ENCODE results near the gene TJP1.

The TJP1 gene

GRCh38 chr15:29822100-29822683 is at the start of gene TJP1:
TSS of gene TJP1 (minus strand) at chr15:29822468. CDS start at chr15:29822028, 440 bp downstream.
- peak within 1 kb of the TSS; percentile 41 for H3K27ac Mint-ChIP-seq
- H3K4me3 Mint-ChIP-seq: peak within 1 kb of the TSS; percentile 73
- peaks cover 9% of the 10 kb centered on the region for H3K9me3 Mint-ChIP-seq (ENCODE audit: low read depth)
- peaks cover 3% of the 10 kb centered on the region for H3K36me3 Mint-ChIP-seq
- H3K4me1 Mint-ChIP-seq (ENCODE audit: low read depth): peaks cover 31% of the 10 kb centered on the region
- peaks cover 43% of the 10 kb centered on the region for H3K27me3 Mint-ChIP-seq

GRCh38 chr15:29871401-29871800 is 49.1 kb upstream of the TJP1 start:
- no peaks in the 10 kb centered on the region for H3K9me3 Mint-ChIP-seq (ENCODE audit: low read depth)
- H3K27me3 Mint-ChIP-seq: peaks cover 15% of the 10 kb centered on the region
- H3K4me1 Mint-ChIP-seq (ENCODE audit: low read depth): no peaks in the 10 kb centered on the region
- no peaks in the 10 kb centered on the region for H3K36me3 Mint-ChIP-seq
- H3K4me3 Mint-ChIP-seq: no peak overlapping the region
- H3K27ac Mint-ChIP-seq: no peak overlapping the region

GRCh38 chr15:29870495-29871151 is 48.4 kb upstream of the TJP1 start:
- Mint-ChIP-seq H3K4me3 (no peak overlapping the region), H3K4me1 (ENCODE audit: low read depth) (no peaks in the 10 kb centered on the region), H3K36me3 (no peaks in the 10 kb centered on the region), H3K9me3 (ENCODE audit: low read depth) (no peaks in the 10 kb centered on the region), H3K27ac (no peak overlapping the region), H3K27me3 (peaks cover 16% of the 10 kb centered on the region)

GRCh38 chr15:29867241-29868000 is 45.2 kb upstream of the TJP1 start:
- Mint-ChIP-seq H3K9me3 (ENCODE audit: low read depth) (no peaks in the 10 kb centered on the region), H3K4me3 (no peak overlapping the region), H3K27me3 (peaks cover 26% of the 10 kb centered on the region), H3K4me1 (ENCODE audit: low read depth) (no peaks in the 10 kb centered on the region), H3K36me3 (no peaks in the 10 kb centered on the region), H3K27ac (no peak overlapping the region)

- no peak overlapping the region for H3K27ac Mint-ChIP-seq
- H3K9me3 Mint-ChIP-seq (ENCODE audit: low read depth): no peaks in the 10 kb centered on the region
- H3K36me3 Mint-ChIP-seq: no peaks in the 10 kb centered on the region
- no peaks in the 10 kb centered on the region for H3K4me1 Mint-ChIP-seq (ENCODE audit: low read depth)
- H3K4me3 Mint-ChIP-seq: no peak overlapping the region
- H3K27me3 Mint-ChIP-seq: peaks cover 30% of the 10 kb centered on the region
Observed at GRCh38 chr15:29866337-29866736, 44.1 kb upstream of the TJP1 start.

GRCh38 chr15:29864501-29864900 is 42.2 kb upstream of the TJP1 start:
- Mint-ChIP-seq H3K9me3 (ENCODE audit: low read depth) (no peaks in the 10 kb centered on the region), H3K36me3 (no peaks in the 10 kb centered on the region), H3K27me3 (peaks cover 32% of the 10 kb centered on the region), H3K27ac (no peak overlapping the region), H3K4me1 (ENCODE audit: low read depth) (no peaks in the 10 kb centered on the region), H3K4me3 (no peak overlapping the region)

- Mint-ChIP-seq H3K27me3 (peaks cover 26% of the 10 kb centered on the region), H3K9me3 (ENCODE audit: low read depth) (no peaks in the 10 kb centered on the region), H3K4me1 (ENCODE audit: low read depth) (no peaks in the 10 kb centered on the region), H3K27ac (no peak overlapping the region), H3K4me3 (no peak overlapping the region), H3K36me3 (no peaks in the 10 kb centered on the region)
Observed at GRCh38 chr15:29863438-29863837, 41.2 kb upstream of the TJP1 start.

GRCh38 chr15:29862271-29862670 is 40.0 kb upstream of the TJP1 start:
- H3K4me1 Mint-ChIP-seq (ENCODE audit: low read depth): no peaks in the 10 kb centered on the region
- no peak overlapping the region for H3K4me3 Mint-ChIP-seq
- H3K9me3 Mint-ChIP-seq (ENCODE audit: low read depth): no peaks in the 10 kb centered on the region
- H3K36me3 Mint-ChIP-seq: no peaks in the 10 kb centered on the region
- H3K27me3 Mint-ChIP-seq: peaks cover 26% of the 10 kb centered on the region
- no peak overlapping the region for H3K27ac Mint-ChIP-seq

GRCh38 chr15:29860872-29861271 is 38.6 kb upstream of the TJP1 start:
- Mint-ChIP-seq H3K4me3 (no peak overlapping the region), H3K9me3 (ENCODE audit: low read depth) (no peaks in the 10 kb centered on the region), H3K36me3 (no peaks in the 10 kb centered on the region), H3K27ac (no peak overlapping the region), H3K27me3 (peaks cover 26% of the 10 kb centered on the region), H3K4me1 (ENCODE audit: low read depth) (no peaks in the 10 kb centered on the region)

- H3K9me3 Mint-ChIP-seq (ENCODE audit: low read depth): no peaks in the 10 kb centered on the region
- no peak overlapping the region for H3K27ac Mint-ChIP-seq
- no peaks in the 10 kb centered on the region for H3K4me1 Mint-ChIP-seq (ENCODE audit: low read depth)
- peaks cover 25% of the 10 kb centered on the region for H3K27me3 Mint-ChIP-seq
- H3K4me3 Mint-ChIP-seq: no peak overlapping the region
- H3K36me3 Mint-ChIP-seq: no peaks in the 10 kb centered on the region
Observed at GRCh38 chr15:29859973-29860715, 37.9 kb upstream of the TJP1 start.

- H3K4me3 Mint-ChIP-seq: no peak overlapping the region
- peaks cover 25% of the 10 kb centered on the region for H3K27me3 Mint-ChIP-seq
- H3K27ac Mint-ChIP-seq: no peak overlapping the region
- H3K36me3 Mint-ChIP-seq: no peaks in the 10 kb centered on the region
- no peaks in the 10 kb centered on the region for H3K9me3 Mint-ChIP-seq (ENCODE audit: low read depth)
- H3K4me1 Mint-ChIP-seq (ENCODE audit: low read depth): no peaks in the 10 kb centered on the region
Observed at GRCh38 chr15:29859293-29859692, 37.0 kb upstream of the TJP1 start.

GRCh38 chr15:29857221-29857789 is 35.0 kb upstream of the TJP1 start:
- Mint-ChIP-seq H3K9me3 (ENCODE audit: low read depth) (no peaks in the 10 kb centered on the region), H3K27me3 (peaks cover 23% of the 10 kb centered on the region), H3K36me3 (no peaks in the 10 kb centered on the region), H3K4me3 (no peak overlapping the region), H3K4me1 (ENCODE audit: low read depth) (no peaks in the 10 kb centered on the region), H3K27ac (no peak overlapping the region)

GRCh38 chr15:29854413-29854812 is 32.1 kb upstream of the TJP1 start:
- H3K4me1 Mint-ChIP-seq (ENCODE audit: low read depth): no peaks in the 10 kb centered on the region
- peaks cover 14% of the 10 kb centered on the region for H3K27me3 Mint-ChIP-seq
- no peak overlapping the region for H3K27ac Mint-ChIP-seq
- no peak overlapping the region for H3K4me3 Mint-ChIP-seq
- H3K36me3 Mint-ChIP-seq: no peaks in the 10 kb centered on the region
- no peaks in the 10 kb centered on the region for H3K9me3 Mint-ChIP-seq (ENCODE audit: low read depth)

GRCh38 chr15:29853211-29853987 is 31.1 kb upstream of the TJP1 start:
- H3K9me3 Mint-ChIP-seq (ENCODE audit: low read depth): no peaks in the 10 kb centered on the region
- H3K27me3 Mint-ChIP-seq: peaks cover 14% of the 10 kb centered on the region
- H3K27ac Mint-ChIP-seq: no peak overlapping the region
- no peaks in the 10 kb centered on the region for H3K4me1 Mint-ChIP-seq (ENCODE audit: low read depth)
- no peak overlapping the region for H3K4me3 Mint-ChIP-seq
- no peaks in the 10 kb centered on the region for H3K36me3 Mint-ChIP-seq

Measured in activated naive CD8-positive, alpha-beta T cell (primary cell).